Embryonic facial prominence (tissue), 1 donor: ENCODE measurements around the gene UQCC5.

Experiments
- DNase-seq: peaks from one replicate; pipeline ENCODE4 v3.0.0-alpha.2; 2016; ENCODE audit errors: extremely low spot score

The UQCC5 gene

GRCh38 chr3:52536369-52537164 lies at the start of gene UQCC5:
TSS of gene UQCC5 (plus strand) at chr3:52536605. CDS start at chr3:52536756, 151 bp downstream.
- peak; percentile 92 for DNase-seq

- DNase-seq = no peak
Observed at GRCh38 chr3:52487050-52487787, 49.2 kb upstream of the UQCC5 start.

GRCh38 chr3:52487788-52488691 lies 48.4 kb upstream of the UQCC5 start:
- no peak for DNase-seq

- no peak for DNase-seq
Observed at GRCh38 chr3:52488746-52489145, 47.7 kb upstream of the UQCC5 start.

- no peak for DNase-seq
Observed at GRCh38 chr3:52489453-52489852, 47.0 kb upstream of the UQCC5 start.

GRCh38 chr3:52490035-52490938 lies 46.1 kb upstream of the UQCC5 start:
- no peak for DNase-seq

- DNase-seq = no peak
Observed at GRCh38 chr3:52490939-52491526, 45.4 kb upstream of the UQCC5 start.

- DNase-seq = no peak
Observed at GRCh38 chr3:52492059-52492458, 44.3 kb upstream of the UQCC5 start.

- no peak for DNase-seq
Observed at GRCh38 chr3:52493232-52494017, 43.0 kb upstream of the UQCC5 start.

- DNase-seq = no peak
Observed at GRCh38 chr3:52494445-52494844, 42.0 kb upstream of the UQCC5 start.

GRCh38 chr3:52494886-52495495 lies 41.4 kb upstream of the UQCC5 start, which contains the start of gene STAB1:
TSS of gene STAB1 (plus strand) at chr3:52495338. CDS start at chr3:52495414, 76 bp downstream.
- DNase-seq = no peak

GRCh38 chr3:52495777-52496602 lies 40.4 kb upstream of the UQCC5 start:
- no peak for DNase-seq

GRCh38 chr3:52498137-52499054 lies 38.0 kb upstream of the UQCC5 start:
- no peak for DNase-seq

GRCh38 chr3:52501046-52501445 lies 35.4 kb upstream of the UQCC5 start:
- no peak for DNase-seq

GRCh38 chr3:52502001-52502400 lies 34.4 kb upstream of the UQCC5 start:
- no peak for DNase-seq

- no peak for DNase-seq
Observed at GRCh38 chr3:52502808-52503350, 33.5 kb upstream of the UQCC5 start.
